GM18951 (cell line): Measurements from ENCODE around the gene ORMDL3.

Experiments
- POLR2A ChIP-seq: IDR thresholded peaks from 4 replicates; pipeline ENCODE4 v1.6.1; 2011; ENCODE audit warnings: mild to moderate bottlenecking; ENCODE audit not compliant: insufficient read length, insufficient read depth; ENCODE audit errors: extremely low read depth
- in situ Hi-C: fragments of 300-500 bp; cut with MboI; formaldehyde crosslinking; loops from one replicate; pipeline ENCODE4 v1.12.0; 2022; ENCODE audit warnings: low sequenced_read_pairs, mixed read lengths, inconsistent platforms; ENCODE audit not compliant: unreplicated experiment

Gene ORMDL3

GRCh38 chr17:39926135-39926587 is 1.2 kb downstream of the ORMDL3 start:
- in situ Hi-C loops, result no loop called here
- TF ChIP-seq POLR2A, result no peak

- no peak for TF ChIP-seq POLR2A
- in situ Hi-C loops, result no loop called here
Measured at GRCh38 chr17:39925282-39926134, 1.9 kb downstream of the ORMDL3 start.

DNA sequence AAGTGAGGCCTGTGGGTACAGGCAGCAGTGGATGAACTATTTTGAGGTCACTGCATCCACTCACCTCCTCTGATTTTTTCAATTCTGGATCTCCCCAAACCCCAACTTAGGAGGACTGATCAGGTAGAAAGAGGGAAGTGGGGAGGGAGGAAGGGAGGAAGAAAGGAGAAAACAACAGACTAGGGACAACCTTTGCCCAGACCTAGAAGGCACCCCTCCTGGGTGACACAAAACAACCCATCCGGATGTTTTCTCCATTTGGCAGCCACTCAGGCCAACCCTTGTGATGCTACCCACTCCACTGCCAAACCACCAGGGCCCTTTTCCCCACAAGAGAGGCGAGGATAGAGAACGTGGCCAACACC is 2.7 kb downstream of the ORMDL3 start:
- in situ Hi-C loops, result no loop called here
- no peak for TF ChIP-seq POLR2A

GRCh38 chr17:39923836-39924690 is 3.3 kb downstream of the ORMDL3 start:
- in situ Hi-C loops, result no loop called here

GRCh38 chr17:39923230-39923629 is 4.2 kb downstream of the ORMDL3 start:
- no peak for TF ChIP-seq POLR2A
- in situ Hi-C loops, result no loop called here

More at GRCh38 chr17:39923836-39924690, 3.3 kb downstream of the ORMDL3 start:
- TF ChIP-seq POLR2A, result no peak

GRCh38 chr17:39922006-39922405 is 5.4 kb downstream of the ORMDL3 start:
- in situ Hi-C loops, result no loop called here
- no peak for TF ChIP-seq POLR2A

GRCh38 chr17:39921323-39921722 is 6.1 kb downstream of the ORMDL3 start:
- in situ Hi-C loops, result no loop called here

GRCh38 chr17:39920218-39921210 is 6.9 kb downstream of the ORMDL3 start:
- in situ Hi-C loops, result no loop called here
- no peak for TF ChIP-seq POLR2A

More at GRCh38 chr17:39921323-39921722, 6.1 kb downstream of the ORMDL3 start:
- no peak for TF ChIP-seq POLR2A

- no peak for TF ChIP-seq POLR2A
- in situ Hi-C loops, result no loop called here
Measured at GRCh38 chr17:39919087-39919683, 8.2 kb downstream of the ORMDL3 start.

DNA sequence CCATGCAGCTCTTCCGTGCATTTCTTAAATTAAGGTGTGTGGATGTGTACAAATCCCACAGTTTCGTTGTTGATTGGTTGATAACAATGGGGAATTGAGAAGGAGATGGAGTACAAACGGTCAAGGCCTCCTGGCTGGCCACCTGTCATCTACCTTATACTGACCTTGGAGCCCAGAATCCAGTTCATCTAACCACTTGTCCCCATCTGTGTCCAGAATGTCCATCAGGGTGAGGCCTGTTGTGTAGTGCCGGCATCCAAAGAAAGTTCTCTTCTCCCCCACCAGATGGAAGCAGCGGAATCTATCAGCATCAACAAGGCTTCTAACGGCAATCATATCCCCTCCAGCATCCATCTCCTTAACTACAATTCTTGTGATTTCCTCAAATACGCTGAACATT is 10.5 kb downstream of the ORMDL3 start:
- in situ Hi-C loops, result no loop called here
- TF ChIP-seq POLR2A, result no peak

GRCh38 chr17:39915559-39915958 is 11.8 kb downstream of the ORMDL3 start:
- in situ Hi-C loops, result no loop called here
- no peak for TF ChIP-seq POLR2A

DNA sequence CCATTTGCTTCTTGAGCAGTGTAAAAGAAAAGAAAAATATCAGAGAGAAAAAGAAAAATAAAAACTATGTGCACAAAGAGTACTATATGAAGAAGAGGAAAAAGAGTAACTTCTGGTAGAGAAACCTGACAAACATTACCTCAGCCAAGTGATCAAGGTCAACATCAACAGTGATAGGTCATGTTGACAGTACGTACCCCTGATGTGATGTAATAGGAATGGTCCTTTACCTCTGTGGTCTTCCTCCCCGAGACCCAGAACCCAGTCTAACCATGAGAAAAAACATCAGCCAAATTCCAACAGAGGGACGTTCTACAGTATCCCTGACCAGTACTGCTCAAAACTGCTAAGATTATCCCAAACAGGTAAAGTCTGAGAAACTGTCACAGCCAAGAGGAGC is 13.4 kb downstream of the ORMDL3 start:
- TF ChIP-seq POLR2A, result no peak
- in situ Hi-C loops, result no loop called here
